HCT116 (cell line): ENCODE results near the gene SPACA4. TPM values are rescaled to one million over a fixed set of nuclear protein-coding genes. Genes with fewer than 3 reads are reported as not detected.

Experiments
- ATAC-seq: fragments of 200-7000 bp; cut with Tn5 transposase; 2 replicates; pipeline ENCODE4 v1.9.1; 2020; ENCODE audit warnings: mild to moderate bottlenecking, moderate library complexity
- BruUV-seq: library from RNA; stranded (reverse); fragments of 400-500 nt; replicated peaks from 2 replicates; lab custom pipeline; 2021; lab: Mats Ljungman, UMichigan
- CTCF ChIA-PET: fragments of 300-600 bp; sonication (Branson Sonifier 250); formaldehyde crosslinking; loops from one replicate; lab custom pipeline; 2021; ENCODE audit warnings: antibody characterized with exemption; lab: Charles Lee
- POLR2A ChIA-PET: fragments of 300-600, 350-600 bp; sonication (Branson Sonifier 250); formaldehyde crosslinking; loops from one replicate; lab custom pipeline; 2021; ENCODE audit warnings: antibody characterized with exemption; lab: Charles Lee
- RAD21 ChIA-PET, 2 experiments: fragments of 300-600 bp; sonication (Branson Sonifier 250); formaldehyde crosslinking; loops; one replicate each; lab custom pipeline; 2023; ENCODE audit warnings: low total read pairs in 2 of 2; ENCODE audit not compliant: uncharacterized antibody in 2 of 2, unreplicated experiment in 2 of 2, low non-redundant PET in 1 of 2; lab: Charles Lee
- DNase-seq: peaks from one replicate; pipeline ENCODE4 v3.0.0-alpha.2; 2010; ENCODE audit warnings: low read depth, low spot score
- H2AFZ ChIP-seq: fragments of 200-600 bp; shearing (Covaris generic), sonication (generic); 2 replicates; pipeline ENCODE4 v1.6.1; 2017; ENCODE audit warnings: low read depth, mixed run types, mixed read lengths, antibody characterized with exemption, low read length; ENCODE audit not compliant: poor library complexity, severe bottlenecking
- H3K27ac ChIP-seq: 2 replicates; pipeline ENCODE4 v1.5.1; 2012; ENCODE audit warnings: low read depth, low read length
- H3K27me3 ChIP-seq: fragments of 200-600 bp; sonication (generic); 2 replicates; pipeline ENCODE4 v1.6.1; 2016; ENCODE audit warnings: mixed run types, low read length, mixed read lengths; ENCODE audit not compliant: insufficient read depth
- H3K36me3 ChIP-seq, 2 experiments: fragments of 200-500 bp in 1 of 2; fragments of 200-600 bp in 1 of 2; sonication (Bioruptor generic) in 1 of 2; sonication (generic) in 1 of 2; 2 replicates each; pipeline versions ENCODE4 v1.5.1 to v1.6.1; 2014 to 2016; ENCODE audit warnings: low read length in 2 of 2, inconsistent platforms in 1 of 2, mixed read lengths in 1 of 2, mixed run types in 1 of 2; ENCODE audit not compliant: insufficient read depth in 2 of 2, control insufficient read depth in 1 of 2
- H3K4me1 ChIP-seq, 2 experiments: fragments of 200-600 bp in 1 of 2; sonication (generic) in 1 of 2; 2 replicates each; pipeline versions ENCODE4 v1.5.1 to v1.6.1; 2012 to 2017; ENCODE audit warnings: low read length in 2 of 2, inconsistent platforms in 1 of 2, mild to moderate bottlenecking in 1 of 2, mixed read lengths in 1 of 2, mixed run types in 1 of 2, moderate library complexity in 1 of 2; ENCODE audit not compliant: insufficient read depth in 2 of 2, control insufficient read depth in 1 of 2
- H3K4me2 ChIP-seq: fragments of 200-600 bp; sonication (generic); 2 replicates; pipeline ENCODE4 v1.6.1; 2017; ENCODE audit warnings: mixed run types, low read length, mixed read lengths
- H3K4me3 ChIP-seq, 2 experiments: fragments of 200-600 bp in 1 of 2; sonication (generic) in 1 of 2; replicated peaks in 1 of 2; 2 replicates each; pipeline ENCODE4 v1.5.1; 2011 to 2016; ENCODE audit warnings: low read length in 2 of 2, control low read depth in 1 of 2, low read depth in 1 of 2, mild to moderate bottlenecking in 1 of 2, mixed read lengths in 1 of 2, mixed run types in 1 of 2
- H3K79me2 ChIP-seq: fragments of 200-600 bp; sonication (generic); 2 replicates; pipeline ENCODE4 v1.6.1; 2017; ENCODE audit warnings: mild to moderate bottlenecking, mixed run types, low read length, moderate library complexity, mixed read lengths; ENCODE audit not compliant: insufficient read depth
- H3K9ac ChIP-seq: fragments of 200-600 bp; sonication (generic); 2 replicates; pipeline ENCODE4 v1.6.1; 2016; ENCODE audit warnings: low read length, mixed read lengths
- H3K9me2 ChIP-seq: fragments of 200-600 bp; sonication (generic), shearing (Covaris generic); 2 replicates; pipeline ENCODE4 v1.6.1; 2017; ENCODE audit warnings: mixed run types, mild to moderate bottlenecking, moderate library complexity; ENCODE audit not compliant: insufficient read depth
- H3K9me3 ChIP-seq, 2 experiments: fragments of 200-500 bp in 1 of 2; fragments of 200-600 bp in 1 of 2; sonication (Bioruptor generic) in 1 of 2; sonication (generic) in 1 of 2; 2 replicates each; pipeline ENCODE4 v1.6.1; 2014 to 2017; ENCODE audit warnings: low read length in 2 of 2, mixed read lengths in 2 of 2, inconsistent platforms in 1 of 2, low read depth in 1 of 2, mild to moderate bottlenecking in 1 of 2, mixed run types in 1 of 2, moderate library complexity in 1 of 2; ENCODE audit not compliant: control insufficient read depth in 1 of 2, insufficient read depth in 1 of 2
- H4K20me1 ChIP-seq: fragments of 200-600 bp; sonication (generic), shearing (Covaris generic); 2 replicates; pipeline ENCODE4 v1.6.1; 2017; ENCODE audit warnings: mixed run types, mild to moderate bottlenecking, moderate library complexity; ENCODE audit not compliant: insufficient read depth
- ATF3 ChIP-seq: IDR thresholded peaks from 2 replicates; pipeline ENCODE4 v1.6.1; 2012
- CBX3 ChIP-seq: IDR thresholded peaks from 2 replicates; pipeline ENCODE4 v1.6.1; 2012; ENCODE audit warnings: low read depth
- CEBPB ChIP-seq: IDR thresholded peaks from 2 replicates; pipeline ENCODE4 v1.6.1; 2012; ENCODE audit warnings: low read depth
- ELF1 ChIP-seq: IDR thresholded peaks from 2 replicates; pipeline ENCODE4 v1.6.1; 2012; ENCODE audit warnings: low read depth, borderline replicate concordance
- EZH2 ChIP-seq: fragments of 200-600 bp; sonication (generic); IDR thresholded peaks from 2 replicates; pipeline ENCODE4 v1.6.1; 2017; ENCODE audit warnings: antibody characterized with exemption, mixed run types
- EZH2phosphoT487 ChIP-seq: fragments of 200-600 bp; IDR thresholded peaks from 2 replicates; pipeline ENCODE4 v1.6.1; 2018; ENCODE audit warnings: antibody characterized with exemption, borderline replicate concordance
- FOSL1 ChIP-seq: IDR thresholded peaks from 2 replicates; pipeline ENCODE4 v1.6.1; 2012; ENCODE audit warnings: low read depth
- JUND ChIP-seq: IDR thresholded peaks from 2 replicates; pipeline ENCODE4 v1.6.1; 2012
- POLR2AphosphoS5 ChIP-seq: IDR thresholded peaks from 2 replicates; pipeline ENCODE4 v1.6.1; 2011; ENCODE audit warnings: mild to moderate bottlenecking, low read depth, low read length, moderate library complexity
- REST ChIP-seq: IDR thresholded peaks from 2 replicates; pipeline ENCODE4 v1.6.1; 2012; ENCODE audit warnings: low read depth
- SIN3A ChIP-seq: IDR thresholded peaks from 2 replicates; pipeline ENCODE4 v1.6.1; 2012; ENCODE audit warnings: low read depth
- SP1 ChIP-seq: IDR thresholded peaks from 2 replicates; pipeline ENCODE4 v1.6.1; 2012; ENCODE audit warnings: low read depth
- SRF ChIP-seq: IDR thresholded peaks from 2 replicates; pipeline ENCODE4 v1.6.1; 2012; ENCODE audit warnings: low read depth
- TCF7L2 ChIP-seq: IDR thresholded peaks from 2 replicates; pipeline ENCODE4 v1.7.0; 2011; ENCODE audit warnings: borderline replicate concordance, inconsistent platforms; ENCODE audit not compliant: insufficient read depth, insufficient read length; ENCODE audit errors: extremely low read depth
- YY1 ChIP-seq: IDR thresholded peaks from 2 replicates; pipeline ENCODE4 v1.6.1; 2011; ENCODE audit warnings: low read length, low read depth, moderate library complexity, mild to moderate bottlenecking; ENCODE audit not compliant: insufficient replicate concordance; ENCODE audit errors: extremely low read depth
- ZBTB33 ChIP-seq: IDR thresholded peaks from 2 replicates; pipeline ENCODE4 v1.6.1; 2011; ENCODE audit warnings: mild to moderate bottlenecking, low read length, moderate library complexity; ENCODE audit not compliant: insufficient replicate concordance; ENCODE audit errors: extremely low read depth
- ZFX ChIP-seq: fragments of 450-650 bp; IDR thresholded peaks from 2 replicates; pipeline ENCODE4 v1.6.1; 2017
- ZNF274 ChIP-seq: fragments of 200-500 bp; sonication (Bioruptor generic); IDR thresholded peaks from 2 replicates; pipeline ENCODE4 v1.6.1; 2014; ENCODE audit warnings: mild to moderate bottlenecking, low read depth, low read length, inconsistent platforms
- intact Hi-C: fragments of 100-400 bp; cut with micrococcal nuclease; formaldehyde crosslinking; loops from 2 replicates; pipeline ENCODE4 v1.10.0; 2022
- total RNA-seq: library from RNA; stranded (reverse); gene quantifications from one replicate; pipeline ENCODE4 v1.2.1, GENCODE V29; 2021; ENCODE audit not compliant: unreplicated experiment

The SPACA4 gene
- total RNA-seq, 1 experiment from 2014 or later, result not detected

GRCh38 chr19:48582168-48582567, 24.4 kb upstream of the SPACA4 start:
- Histone ChIP-seq H3K27ac (no peak overlapping the region), H3K4me3 (no peak overlapping the region), H3K4me1 (peaks cover 8 to 15% of the 10 kb centered on the region in 2 experiments), H3K9me2 (no peaks in the 10 kb centered on the region), H3K79me2 (no peaks in the 10 kb centered on the region), H2AFZ (no peak overlapping the region), H3K36me3 (no peaks in the 10 kb centered on the region), H3K27me3 (no peaks in the 10 kb centered on the region), H3K9me3 (no peaks in the 10 kb centered on the region), H4K20me1 (no peaks in the 10 kb centered on the region), H3K9ac (no peak overlapping the region), H3K4me2 (no peak overlapping the region)
- no TSS peak for BruUV-seq
- ChIA-PET RAD21 (interaction anchor here (0.6 to 3.1 kb wide), 2 partner anchors 75 to 161 kb away, joined by 3 to 75 read pairs; no protein-coding TSS in a partner anchor), POLR2A (no interaction called here), CTCF (interaction anchor here (7.7 kb wide), 1 partner anchor 75 kb away, joined by 276 read pairs; no protein-coding TSS in a partner anchor)
- ATAC-seq (no peak), DNase-seq (no peak)
- intact Hi-C loops, result loop anchor here (10.0 kb wide), 1 partner anchor 257 kb away; the partner anchor contains the start of gene EMP3
- TF ChIP-seq ZBTB33 (no peak), SP1 (no peak), POLR2AphosphoS5 (no peak), ZFX (no peak), TCF7L2 (no peak), EZH2 (no peak), ZNF274 (no peak), ELF1 (no peak), CEBPB (no peak), CBX3 (no peak), EZH2phosphoT487 (no peak), SIN3A (no peak), SRF (no peak), FOSL1 (no peak), JUND (no peak), ATF3 (no peak), REST (no peak), YY1 (no peak)
